GM21381 (cell line): ENCODE results near the gene HNRNPA3.
"Not testable (repeated sequence)": the region's sequence is repeated elsewhere in the genome, so short reads cannot be mapped to it uniquely, and the experiment has no call there.

Experiments
- ATAC-seq: cut with Tn5 transposase; IDR thresholded peaks from one replicate; pipeline ENCODE4 v1.9.1; 2021; ENCODE audit warnings: mild to moderate bottlenecking, moderate library complexity; ENCODE audit not compliant: unreplicated experiment

The HNRNPA3 gene

GRCh38 chr2:177212106-177212890, at the start of gene HNRNPA3:
TSS of gene HNRNPA3 (plus strand) at chr2:177212794. CDS start at chr2:177212800, 6 bp downstream.
- ATAC-seq = peak; percentile 85

GRCh38 chr2:177164131-177164530, 48.5 kb upstream of the HNRNPA3 start:
- no peak for ATAC-seq

GRCh38 chr2:177164584-177165052, 48.0 kb upstream of the HNRNPA3 start:
- ATAC-seq = peak; percentile 58

DNA sequence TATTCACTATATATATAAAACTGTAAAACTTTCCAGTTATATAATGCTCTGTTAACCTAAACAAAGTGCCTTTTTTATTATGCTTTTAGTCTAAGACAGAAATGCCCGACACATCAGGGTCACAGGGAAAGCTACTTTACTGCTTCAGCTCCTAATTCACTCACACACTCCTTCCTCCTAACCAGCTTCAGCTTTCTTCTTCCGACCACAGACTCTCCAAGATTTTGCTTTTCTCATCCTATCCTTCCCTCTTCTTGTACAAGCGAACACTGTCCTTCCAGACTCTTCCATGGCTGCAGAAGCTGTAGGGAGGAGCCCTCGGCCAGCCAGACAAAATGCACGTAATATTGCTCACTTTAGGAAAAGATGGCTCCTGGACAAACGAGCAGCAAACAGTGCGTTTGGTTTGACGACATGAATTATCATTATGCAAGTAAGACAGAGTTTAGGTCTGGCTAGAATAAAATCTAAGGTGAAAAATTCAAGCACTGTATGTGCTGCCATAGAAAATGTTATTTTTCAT, 47.5 kb upstream of the HNRNPA3 start:
- no peak for ATAC-seq

DNA sequence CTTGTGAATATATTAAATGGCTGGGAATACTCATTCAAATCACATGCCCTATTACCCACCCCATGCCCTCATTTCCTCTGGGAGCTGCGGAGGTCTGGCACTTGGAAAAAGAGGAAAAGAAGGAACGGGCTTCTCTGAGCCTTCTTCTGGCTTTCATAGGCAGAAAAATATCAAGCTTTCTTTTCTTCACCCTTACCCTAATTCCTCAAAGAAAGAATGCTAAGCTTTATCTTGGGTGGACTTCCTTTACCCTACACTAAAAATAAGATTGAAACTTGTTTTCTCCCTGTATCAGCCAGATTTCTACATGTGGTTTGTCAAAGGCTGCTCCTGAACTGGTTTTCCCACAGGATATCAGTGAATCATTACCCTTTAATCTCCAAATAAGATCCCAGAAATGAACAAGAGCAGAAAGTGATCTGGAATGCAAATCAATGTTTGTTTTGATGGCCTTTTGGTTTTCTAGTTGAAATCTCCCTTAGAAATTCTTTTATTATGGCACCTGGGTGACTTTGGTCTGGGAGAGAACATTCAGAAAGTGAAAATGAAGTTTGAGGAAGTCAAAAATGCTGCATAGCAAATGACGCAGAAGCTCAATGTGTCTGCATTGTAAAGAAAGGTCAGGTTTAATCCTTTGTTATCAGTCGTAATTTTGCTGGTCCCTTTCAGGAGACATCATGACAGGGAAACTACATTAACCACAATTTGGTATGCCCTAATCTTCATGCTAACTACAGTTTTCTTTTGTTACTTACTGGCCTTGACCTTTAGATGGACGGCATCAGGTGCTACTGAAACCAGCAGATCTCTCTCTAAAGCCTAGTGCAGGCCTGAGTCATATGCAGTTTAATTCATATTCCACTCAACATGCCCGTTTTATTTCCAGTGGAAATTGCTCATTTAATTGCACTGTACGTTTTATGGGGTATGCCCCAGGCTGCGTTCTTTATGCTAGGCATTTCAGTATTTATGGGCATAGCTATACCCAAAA, 46.6 kb upstream of the HNRNPA3 start:
- peak; percentile 45 for ATAC-seq

DNA sequence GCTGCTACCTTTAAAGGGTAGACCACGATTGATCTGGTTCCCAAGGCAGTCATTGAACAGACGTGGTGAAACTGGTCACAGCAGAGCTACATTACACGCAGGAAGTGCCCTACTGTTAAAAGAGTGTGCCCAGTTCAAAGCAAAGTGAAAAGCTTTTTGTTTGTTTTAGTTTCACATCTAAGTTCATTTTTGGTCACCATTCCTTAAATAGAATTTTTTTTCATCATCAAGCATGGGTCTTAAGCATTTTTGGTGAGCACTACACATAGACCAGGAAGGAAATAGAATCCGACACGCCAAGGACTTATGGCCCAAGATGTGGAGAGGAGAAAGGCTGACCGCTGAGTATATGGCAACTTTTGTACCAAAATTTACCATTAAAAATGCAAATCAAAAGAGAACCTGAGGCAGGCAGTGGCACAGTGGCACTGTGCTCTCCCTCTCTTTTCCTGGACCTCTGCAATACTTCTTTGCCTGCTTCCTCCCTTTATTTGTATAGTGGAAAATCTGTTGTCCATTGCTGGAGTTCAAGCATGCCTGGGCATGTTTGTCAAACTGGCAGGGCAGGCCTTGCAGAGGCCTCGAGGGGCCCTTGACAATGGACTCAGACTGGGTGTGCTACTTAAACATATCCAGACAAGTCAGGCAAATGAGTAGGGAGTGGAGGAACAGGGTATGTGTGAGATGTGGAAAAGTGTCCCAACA, 42.6 kb upstream of the HNRNPA3 start:
- peak; percentile 62 for ATAC-seq

DNA sequence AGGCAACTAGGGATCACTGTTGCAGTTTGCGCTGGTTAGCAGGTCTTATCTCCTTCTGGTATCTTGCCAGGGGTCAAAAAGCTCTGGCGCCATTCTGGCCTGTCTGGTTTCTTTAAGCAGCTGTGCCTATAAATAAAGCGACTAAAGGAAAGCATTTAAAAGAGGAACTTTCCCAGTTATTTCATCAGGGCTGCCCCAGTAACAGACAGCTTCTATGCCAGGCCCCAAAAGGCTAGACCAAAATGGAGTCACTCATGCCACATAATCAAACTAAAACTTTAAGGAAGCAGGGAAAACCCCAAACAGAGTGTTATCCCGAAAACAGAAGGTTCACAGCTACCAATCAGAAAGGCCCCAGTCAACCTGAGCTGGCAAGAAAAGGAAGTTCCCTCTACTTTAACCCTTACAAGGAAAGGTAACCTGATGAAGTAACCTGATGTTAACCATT, 41.2 kb upstream of the HNRNPA3 start:
- no peak for ATAC-seq

DNA sequence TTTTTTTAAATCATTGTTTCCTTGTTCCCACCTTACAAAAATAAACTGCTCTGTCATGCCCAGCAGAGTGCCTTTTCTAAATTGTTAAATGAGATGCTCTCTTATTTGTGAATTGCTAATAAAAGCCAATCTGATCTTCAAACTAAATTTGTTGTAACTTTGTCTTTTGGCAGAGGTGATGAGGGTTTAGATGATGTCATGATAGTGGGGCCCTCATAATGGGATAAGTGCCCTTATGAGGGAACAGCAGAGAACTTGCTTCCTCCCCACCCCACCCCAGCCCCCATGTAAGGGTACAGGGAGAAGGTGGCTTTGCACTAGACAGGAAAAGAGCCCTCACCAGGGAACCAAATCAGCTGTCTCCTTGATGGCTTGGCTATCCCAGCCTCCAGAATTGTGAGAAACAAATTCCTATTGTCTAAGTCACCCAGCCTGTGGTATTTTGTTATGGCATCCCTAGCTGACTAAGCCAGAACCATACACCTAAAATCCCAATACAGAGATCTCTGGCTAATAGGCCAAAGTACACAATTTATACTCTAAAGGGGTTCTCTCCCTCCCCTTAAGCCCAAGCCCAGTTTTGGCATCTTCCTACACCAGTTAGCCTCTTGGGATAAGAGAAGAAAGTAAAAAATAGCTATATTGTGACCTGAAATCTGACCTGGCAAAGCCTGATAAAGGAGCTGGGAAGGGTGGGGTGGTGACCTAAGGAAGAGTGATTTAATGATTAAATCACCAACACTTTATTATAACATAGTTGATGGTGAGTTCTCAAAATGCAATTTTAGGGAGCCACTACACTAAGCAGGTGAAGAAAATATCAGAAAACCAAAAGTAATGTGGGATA, 40.3 kb upstream of the HNRNPA3 start:
- ATAC-seq = no peak

DNA sequence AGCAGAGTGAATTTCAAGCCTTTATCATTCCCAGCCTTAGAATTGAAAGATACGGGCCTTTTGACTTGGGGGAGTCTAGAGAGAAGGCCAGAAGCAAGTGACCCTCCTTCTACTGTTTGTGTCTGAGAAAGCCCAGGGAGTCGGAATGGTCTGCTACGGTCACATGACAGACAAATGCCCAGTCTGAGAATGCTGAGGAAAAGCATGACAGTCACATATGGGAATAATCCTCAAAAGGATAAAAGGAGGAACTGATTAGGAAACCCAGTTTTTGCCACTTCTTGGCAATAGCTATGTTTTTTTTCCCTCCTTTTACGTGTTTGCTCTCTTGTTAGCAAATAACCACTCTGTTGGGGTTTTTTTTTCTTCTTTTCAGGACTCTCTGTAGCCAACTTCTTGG, 38.1 kb upstream of the HNRNPA3 start:
- ATAC-seq = no peak

GRCh38 chr2:177175917-177176668, 36.5 kb upstream of the HNRNPA3 start:
- ATAC-seq = no peak

DNA sequence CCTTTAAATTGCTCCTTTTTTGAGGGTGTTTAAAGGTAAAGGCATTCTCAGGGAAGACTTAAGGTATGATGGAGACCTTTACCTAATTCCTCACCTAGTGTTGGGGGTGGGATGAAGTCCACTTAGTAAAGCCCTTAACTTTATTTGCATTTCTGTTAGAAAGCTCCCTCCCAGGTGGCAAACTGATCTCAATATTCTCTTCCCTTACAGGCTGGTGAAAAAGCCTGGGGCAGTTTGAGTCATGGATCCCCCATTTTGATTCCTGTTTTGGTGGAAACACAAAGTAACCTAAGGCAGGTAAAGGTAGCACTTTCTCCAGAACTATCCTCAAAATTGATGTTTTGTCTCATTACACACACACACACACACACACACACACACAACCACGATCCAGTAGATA, 33.8 kb upstream of the HNRNPA3 start:
- ATAC-seq = no peak

DNA sequence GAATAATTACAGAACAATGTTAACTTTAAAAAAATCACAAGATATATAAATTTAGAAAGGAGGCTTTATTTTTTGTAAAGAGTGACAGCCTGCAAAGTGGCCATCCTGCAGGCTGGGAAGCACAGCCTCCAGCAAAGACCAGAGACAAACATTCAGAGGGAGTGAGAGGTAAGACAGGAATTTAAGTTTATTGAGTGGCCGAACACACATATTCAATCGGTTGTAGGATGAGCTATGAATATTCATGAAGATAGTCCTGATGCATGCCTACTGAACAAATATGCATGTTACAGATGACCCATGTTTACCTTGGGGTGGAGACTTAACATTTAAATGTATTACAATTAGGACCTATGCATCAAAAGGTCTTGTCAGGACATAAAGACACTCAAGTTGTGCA, 33.4 kb upstream of the HNRNPA3 start:
- no peak for ATAC-seq

DNA sequence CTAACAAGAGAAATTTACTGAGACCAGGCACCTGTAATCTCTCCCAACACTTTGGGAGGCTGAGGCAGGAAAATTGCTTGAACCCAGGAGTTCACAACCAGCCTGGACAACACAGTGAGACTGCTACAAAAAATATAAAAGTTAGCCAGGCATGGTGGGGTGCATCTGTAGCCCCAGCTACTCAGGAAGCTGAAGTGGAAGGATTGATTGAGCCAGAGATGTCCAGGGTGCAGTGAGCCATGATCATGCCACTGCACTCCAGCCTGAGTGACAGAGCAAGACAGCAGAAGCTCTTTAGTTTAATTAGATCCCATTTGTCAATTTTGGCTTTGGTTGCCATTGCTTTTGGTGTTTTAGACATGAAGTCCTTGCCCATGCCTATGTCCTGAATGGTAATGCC, 32.9 kb upstream of the HNRNPA3 start:
- not testable (repeated sequence) for ATAC-seq

- ATAC-seq = no peak
These were observed 32.2 kb upstream of the HNRNPA3 start for GRCh38 chr2:177180269-177181000.

- ATAC-seq = no peak
These were observed 28.7 kb upstream of the HNRNPA3 start for GRCh38 chr2:177183860-177184259.

DNA sequence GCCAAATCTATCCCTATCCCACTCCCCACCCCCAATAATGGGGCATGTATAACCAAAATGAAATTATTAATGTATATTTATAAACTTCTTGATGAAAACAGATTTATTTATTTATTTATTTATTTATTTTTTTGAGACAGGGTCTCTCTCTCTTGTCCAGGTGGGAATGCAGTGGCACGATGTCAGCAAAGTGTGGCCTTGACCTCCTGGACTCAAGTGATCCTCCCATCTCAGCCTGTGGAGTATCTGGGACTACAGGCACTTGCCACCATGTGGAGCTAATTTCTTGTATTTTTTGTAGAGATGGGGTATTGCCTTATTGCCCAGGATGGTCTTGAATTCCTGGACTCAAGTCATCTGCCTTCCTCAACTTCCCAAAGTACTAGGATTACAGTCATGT, 28.0 kb upstream of the HNRNPA3 start:
- ATAC-seq = no peak

DNA sequence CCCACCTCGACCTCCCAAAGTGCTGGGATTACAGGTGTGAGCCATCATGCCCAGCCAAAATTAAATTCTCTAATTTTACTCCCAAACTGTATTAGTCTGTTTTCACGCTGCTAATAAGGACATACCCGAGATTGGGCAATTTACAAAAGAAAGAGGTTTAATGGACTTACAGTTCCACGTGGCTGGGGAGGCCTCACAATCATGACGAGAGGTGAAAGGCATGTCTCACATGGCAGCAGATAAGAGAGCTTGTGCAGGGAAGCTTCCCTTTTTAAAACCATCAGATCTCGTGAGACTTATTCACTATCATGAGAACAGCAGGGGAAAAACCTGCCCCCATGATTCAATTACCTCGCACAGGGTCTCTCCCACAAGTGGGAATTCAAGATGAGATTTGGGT, 26.6 kb upstream of the HNRNPA3 start:
- ATAC-seq = not testable (repeated sequence)

- ATAC-seq = no peak
These were observed 24.8 kb upstream of the HNRNPA3 start for GRCh38 chr2:177187631-177188312.
